HS-27A (cell line): ENCODE results near the gene DGCR8.

Experiments
- DNase-seq: peaks from one replicate; pipeline ENCODE4 v3.0.0-alpha.2; 2012; ENCODE audit warnings: low read depth, missing footprints

The DGCR8 gene

GRCh38 chr22:20052309-20053259 is 27.5 kb upstream of the DGCR8 start:
- DNase-seq = no peak

GRCh38 chr22:20053407-20054033 is 26.5 kb upstream of the DGCR8 start:
- DNase-seq = no peak

- no peak for DNase-seq
These were observed 26.0 kb upstream of the DGCR8 start for GRCh38 chr22:20054034-20054427.

GRCh38 chr22:20054485-20054884 is 25.6 kb upstream of the DGCR8 start:
- DNase-seq = no peak

GRCh38 chr22:20055144-20055543 is 24.9 kb upstream of the DGCR8 start:
- DNase-seq = no peak

- DNase-seq = no peak
These were observed 24.4 kb upstream of the DGCR8 start for GRCh38 chr22:20055654-20056053.

GRCh38 chr22:20056161-20056560 is 23.9 kb upstream of the DGCR8 start:
- no peak for DNase-seq

- no peak for DNase-seq
These were observed 23.2 kb upstream of the DGCR8 start for GRCh38 chr22:20056696-20057386.

GRCh38 chr22:20057596-20058268 is 22.3 kb upstream of the DGCR8 start:
- DNase-seq = no peak

GRCh38 chr22:20058989-20059770 is 20.9 kb upstream of the DGCR8 start:
- DNase-seq = no peak

- no peak for DNase-seq
These were observed 19.2 kb upstream of the DGCR8 start for GRCh38 chr22:20060700-20061480.

- DNase-seq = no peak
These were observed 18.6 kb upstream of the DGCR8 start for GRCh38 chr22:20061481-20061861.

- no peak for DNase-seq
These were observed 17.8 kb upstream of the DGCR8 start for GRCh38 chr22:20062043-20062765.

- DNase-seq = no peak
These were observed 17.3 kb upstream of the DGCR8 start for GRCh38 chr22:20062766-20063083.

GRCh38 chr22:20063271-20064139 is 16.5 kb upstream of the DGCR8 start:
- no peak for DNase-seq

- no peak for DNase-seq
These were observed 15.9 kb upstream of the DGCR8 start for GRCh38 chr22:20064140-20064480.

GRCh38 chr22:20064545-20065262 is 15.3 kb upstream of the DGCR8 start:
- DNase-seq = no peak

GRCh38 chr22:20065896-20066616 is 14.0 kb upstream of the DGCR8 start:
- DNase-seq = no peak
